Panc1 (cell line): ENCODE results near the gene CNRIP1. TPM values are rescaled to one million over a fixed set of nuclear protein-coding genes. Genes with fewer than 3 reads are reported as not detected.
"Not testable (repeated sequence)": the region's sequence is repeated elsewhere in the genome, so short reads cannot be mapped to it uniquely, and the experiment has no call there.

Experiments
- ATAC-seq: fragments of 200-7000 bp; cut with Tn5 transposase; 2 replicates; pipeline ENCODE4 v1.9.1; 2020; ENCODE audit warnings: mild to moderate bottlenecking, moderate library complexity
- BruUV-seq: library from RNA; stranded (reverse); fragments of 400-500 nt; replicated peaks from 2 replicates; lab custom pipeline; 2021; lab: Mats Ljungman, UMichigan
- CTCF ChIA-PET: fragments of 300-600 bp; sonication (Branson Sonifier 250); formaldehyde crosslinking; loops from one replicate; lab custom pipeline; 2022; ENCODE audit warnings: antibody characterized with exemption; lab: Charles Lee
- POLR2A ChIA-PET: fragments of 300-600 bp; sonication (Branson Sonifier 250); formaldehyde crosslinking; loops from one replicate; lab custom pipeline; 2022; ENCODE audit warnings: antibody characterized with exemption; lab: Charles Lee
- DNase-seq: peaks from one replicate; pipeline ENCODE4 v3.0.0-alpha.2; 2010; ENCODE audit warnings: low read depth, low spot score
- H3K27ac ChIP-seq: 2 replicates; pipeline ENCODE4 v1.5.1; 2011; ENCODE audit warnings: mild to moderate bottlenecking, low read length, inconsistent platforms
- H3K27me3 ChIP-seq: fragments of 200-500 bp; sonication (Bioruptor generic); 2 replicates; pipeline ENCODE4 v1.6.0; 2014; ENCODE audit warnings: low read length, inconsistent platforms; ENCODE audit not compliant: control insufficient read depth, insufficient read depth
- H3K36me3 ChIP-seq: fragments of 200-500 bp; sonication (Bioruptor generic); 2 replicates; pipeline ENCODE4 v1.5.1; 2014; ENCODE audit warnings: inconsistent platforms, mild to moderate bottlenecking, low read length, moderate library complexity; ENCODE audit not compliant: control insufficient read depth, insufficient read depth
- H3K4me1 ChIP-seq: 2 replicates; pipeline ENCODE4 v1.5.1; 2011; ENCODE audit warnings: inconsistent platforms, mild to moderate bottlenecking, low read length, moderate library complexity; ENCODE audit not compliant: control insufficient read depth, insufficient read depth
- H3K4me3 ChIP-seq, 2 experiments: 2 replicates each; pipeline ENCODE4 v1.5.1; 2011 to 2012; ENCODE audit warnings: low read depth in 2 of 2, low read length in 2 of 2, mild to moderate bottlenecking in 2 of 2, inconsistent platforms in 1 of 2, moderate library complexity in 1 of 2
- H3K9me3 ChIP-seq: fragments of 200-500 bp; sonication (Bioruptor generic); 2 replicates; pipeline ENCODE4 v1.5.1; 2014; ENCODE audit warnings: low read depth, mild to moderate bottlenecking, inconsistent platforms, low read length, moderate library complexity; ENCODE audit not compliant: control insufficient read depth, insufficient read depth
- CTCF ChIP-seq: fragments of 450-650 bp; IDR thresholded peaks from 2 replicates; pipeline ENCODE4 v1.5.1; 2017; ENCODE audit warnings: mild to moderate bottlenecking
- POLR2AphosphoS5 ChIP-seq: IDR thresholded peaks from 2 replicates; pipeline ENCODE4 v1.6.1; 2012; ENCODE audit warnings: mild to moderate bottlenecking, low read depth, low read length, moderate library complexity
- REST ChIP-seq, 2 experiments: IDR thresholded peaks; 2 replicates each; pipeline ENCODE4 v1.6.1; 2011 to 2012; ENCODE audit warnings: low read depth in 2 of 2, control low read depth in 1 of 2, low read length in 1 of 2, mild to moderate bottlenecking in 1 of 2, moderate library complexity in 1 of 2; ENCODE audit not compliant: insufficient read depth in 1 of 2
- SIN3A ChIP-seq: IDR thresholded peaks from 2 replicates; pipeline ENCODE4 v1.6.1; 2012; ENCODE audit warnings: low read depth, mild to moderate bottlenecking, low read length, moderate library complexity, borderline replicate concordance; ENCODE audit not compliant: insufficient read depth
- TCF7L2 ChIP-seq: IDR thresholded peaks from 2 replicates; pipeline ENCODE4 v1.6.1; 2011; ENCODE audit warnings: mild to moderate bottlenecking, low read depth, low read length, inconsistent platforms
- in situ Hi-C: cut with HindIII; loops from 2 replicates; pipeline ENCODE4 v1.10.0; 2016; ENCODE audit warnings: low sequenced_read_pairs, low pct_unique_long_range_greater_than_20kb
- intact Hi-C: fragments of 100-400 bp; cut with micrococcal nuclease; formaldehyde crosslinking; loops from one replicate; pipeline ENCODE4 v1.10.0; 2022; ENCODE audit not compliant: unreplicated experiment
- total RNA-seq: library from RNA; stranded (reverse); gene quantifications from one replicate; pipeline ENCODE4 v1.2.1, GENCODE V29; 2021; ENCODE audit not compliant: unreplicated experiment

Gene CNRIP1
- total RNA-seq, 1 experiment from 2014 or later, result not detected

GRCh38 chr2:68352651-68353391 is 33.1 kb upstream of the CNRIP1 start:
- ChIA-PET CTCF (no interaction called here), POLR2A (no interaction called here)
- Histone ChIP-seq H3K27ac (no peak overlapping the region), H3K27me3 (no peaks in the 10 kb centered on the region), H3K4me1 (no peaks in the 10 kb centered on the region), H3K9me3 (no peaks in the 10 kb centered on the region), H3K4me3 (no peak overlapping the region), H3K36me3 (no peaks in the 10 kb centered on the region)
- ATAC-seq (no peak), DNase-seq (no peak)
- in situ Hi-C loops, result no loop called here
- TF ChIP-seq CTCF (no peak), TCF7L2 (no peak), REST (IDR thresholded peaks at IDR 0.05; ENCODE audit: insufficient read depth in 1 of 2, low read depth in 2 of 2, low read length in 1 of 2) (no peak), POLR2AphosphoS5 (no peak), SIN3A (no peak)
- BruUV-seq, result no TSS peak
- intact Hi-C loops, result no loop called here

GRCh38 chr2:68351997-68352396 is 32.2 kb upstream of the CNRIP1 start:
- H3K27me3 ChIP-seq, result no peaks in the 10 kb centered on the region
- POLR2A ChIA-PET, result no interaction called here
- in situ Hi-C loops, result no loop called here
- no peaks in the 10 kb centered on the region for H3K4me1 ChIP-seq
- DNase-seq (no peak), ATAC-seq (no peak)
- H3K36me3 ChIP-seq, result no peaks in the 10 kb centered on the region
- intact Hi-C loops, result no loop called here
- no peak overlapping the region for H3K4me3 ChIP-seq
- CTCF ChIA-PET, result no interaction called here
- no TSS peak for BruUV-seq
- H3K27ac ChIP-seq, result no peak overlapping the region
- no peaks in the 10 kb centered on the region for H3K9me3 ChIP-seq
- TF ChIP-seq TCF7L2, result no peak
- no peak for TF ChIP-seq REST (IDR thresholded peaks at IDR 0.05; ENCODE audit: insufficient read depth in 1 of 2, low read depth in 2 of 2, low read length in 1 of 2)
- no peak for TF ChIP-seq CTCF
- TF ChIP-seq SIN3A, result no peak
- TF ChIP-seq POLR2AphosphoS5, result no peak

- BruUV-seq, CTCF ChIA-PET, H3K4me1 ChIP-seq, H3K27ac ChIP-seq, POLR2A ChIA-PET, ATAC-seq, in situ Hi-C loops, intact Hi-C loops, H3K4me3 ChIP-seq, H3K27me3 ChIP-seq, DNase-seq, H3K36me3 ChIP-seq, H3K9me3 ChIP-seq: not testable (repeated sequence)
These were observed 29.3 kb upstream of the CNRIP1 start for GRCh38 chr2:68349091-68349490.
